ENCODE data around the gene CDKAL1.
"Not testable (repeated sequence)": the region's sequence is repeated elsewhere in the genome, so short reads cannot be mapped to it uniquely, and the experiment has no call there.

Gene CDKAL1

GRCh38 chr6:21049572-21049971 lies 515.3 kb downstream of the CDKAL1 start:
- DNase-seq = no peak

- no peak for DNase-seq
These were observed 516.7 kb downstream of the CDKAL1 start for GRCh38 chr6:21050935-21051334.

GRCh38 chr6:21051777-21052176 lies 517.5 kb downstream of the CDKAL1 start:
- no peak for DNase-seq

- DNase-seq = no peak
These were observed 519.4 kb downstream of the CDKAL1 start for GRCh38 chr6:21053612-21054011.

- not testable (repeated sequence) for DNase-seq
These were observed 521.2 kb downstream of the CDKAL1 start for GRCh38 chr6:21055480-21055879.

GRCh38 chr6:21061892-21062291 lies 527.6 kb downstream of the CDKAL1 start:
- no peak for DNase-seq

GRCh38 chr6:21064756-21065340 lies 530.6 kb downstream of the CDKAL1 start:
- no peak for DNase-seq

- no peak for DNase-seq
These were observed 533.3 kb downstream of the CDKAL1 start for GRCh38 chr6:21067521-21067920.

- no peak for DNase-seq
These were observed 536.4 kb downstream of the CDKAL1 start for GRCh38 chr6:21070620-21071019.

GRCh38 chr6:21071780-21072468 lies 537.7 kb downstream of the CDKAL1 start:
- no peak for DNase-seq

- DNase-seq = no peak
These were observed 539.1 kb downstream of the CDKAL1 start for GRCh38 chr6:21073318-21073839.

GRCh38 chr6:21074484-21074883 lies 540.2 kb downstream of the CDKAL1 start:
- DNase-seq = no peak

GRCh38 chr6:21075986-21076385 lies 541.7 kb downstream of the CDKAL1 start:
- no peak for DNase-seq

- DNase-seq = no peak
These were observed 544.2 kb downstream of the CDKAL1 start for GRCh38 chr6:21078497-21078896.

GRCh38 chr6:21079468-21080048 lies 545.3 kb downstream of the CDKAL1 start:
- DNase-seq = no peak

GRCh38 chr6:21080221-21080620 lies 546.0 kb downstream of the CDKAL1 start:
- DNase-seq = no peak

GRCh38 chr6:21082091-21082490 lies 547.8 kb downstream of the CDKAL1 start:
- DNase-seq = no peak

GRCh38 chr6:21083708-21084107 lies 549.5 kb downstream of the CDKAL1 start:
- DNase-seq = no peak

GRCh38 chr6:21084656-21085055 lies 550.4 kb downstream of the CDKAL1 start:
- DNase-seq = no peak

GRCh38 chr6:21085211-21085610 lies 551.0 kb downstream of the CDKAL1 start:
- no peak for DNase-seq

GRCh38 chr6:21085643-21086042 lies 551.4 kb downstream of the CDKAL1 start:
- DNase-seq = no peak

- no peak for DNase-seq
These were observed 552.9 kb downstream of the CDKAL1 start for GRCh38 chr6:21087188-21087587.

GRCh38 chr6:21091411-21091810 lies 557.2 kb downstream of the CDKAL1 start:
- DNase-seq = no peak

- not testable (repeated sequence) for DNase-seq
These were observed 558.0 kb downstream of the CDKAL1 start for GRCh38 chr6:21092231-21092772.

All from activated naive CD4-positive, alpha-beta T cell (primary cell).